ENCODE results near the gene ASB4. TPM values are rescaled to one million over a fixed set of nuclear protein-coding genes. Genes with fewer than 3 reads are reported as not detected.

Gene ASB4
- total RNA-seq, 4 donors from 2014 or later: 0.34 to 1.5 TPM; not detected in 2

GRCh38 chr7:95534796-95535195, 49.1 kb downstream of the ASB4 start:
- intact Hi-C loops (cut with DNase I; ENCODE audit: low total_unique reads): no loop called here
- Histone ChIP-seq H3K9me3 (no peaks in the 10 kb centered on the region), H3K27me3 (no peaks in the 10 kb centered on the region), H3K27ac (no peak overlapping the region), H3K4me3 (no peak overlapping the region), H3K36me3 (no peaks in the 10 kb centered on the region), H3K4me1 (no peaks in the 10 kb centered on the region)
- DNase-seq: no peak
- TF ChIP-seq POLR2A (IDR thresholded peaks at IDR 0.05) (no peak), CTCF (IDR thresholded peaks at IDR 0.05) (no peak)

- Histone ChIP-seq H3K4me1 (no peaks in the 10 kb centered on the region), H3K27me3 (no peaks in the 10 kb centered on the region), H3K9me3 (no peaks in the 10 kb centered on the region), H3K36me3 (no peaks in the 10 kb centered on the region), H3K27ac (no peak overlapping the region), H3K4me3 (no peak overlapping the region)
- DNase-seq: no peak
- TF ChIP-seq POLR2A (IDR thresholded peaks at IDR 0.05) (no peak), CTCF (IDR thresholded peaks at IDR 0.05) (no peak)
- intact Hi-C loops (cut with DNase I; ENCODE audit: low total_unique reads): no loop called here
These were observed 49.9 kb downstream of the ASB4 start for GRCh38 chr7:95535662-95536061.

- TF ChIP-seq CTCF (IDR thresholded peaks at IDR 0.05) (no peak), POLR2A (IDR thresholded peaks at IDR 0.05) (no peak)
- H3K4me1 ChIP-seq: no peaks in the 10 kb centered on the region
- H3K27me3 ChIP-seq: no peaks in the 10 kb centered on the region
- H3K9me3 ChIP-seq: no peaks in the 10 kb centered on the region
- DNase-seq: no peak
- H3K27ac ChIP-seq: no peak overlapping the region
- no peaks in the 10 kb centered on the region for H3K36me3 ChIP-seq
- no peak overlapping the region for H3K4me3 ChIP-seq
- intact Hi-C loops (cut with DNase I; ENCODE audit: low total_unique reads): no loop called here
These were observed 51.0 kb downstream of the ASB4 start for GRCh38 chr7:95536656-95537311.

- no peak for DNase-seq
- H3K27ac ChIP-seq: no peak overlapping the region
- H3K36me3 ChIP-seq: no peaks in the 10 kb centered on the region
- H3K27me3 ChIP-seq: no peaks in the 10 kb centered on the region
- no peaks in the 10 kb centered on the region for H3K4me1 ChIP-seq
- TF ChIP-seq CTCF (IDR thresholded peaks at IDR 0.05): no peak
- TF ChIP-seq POLR2A (IDR thresholded peaks at IDR 0.05): no peak
- no peak overlapping the region for H3K4me3 ChIP-seq
- intact Hi-C loops (cut with DNase I; ENCODE audit: low total_unique reads): no loop called here
- no peaks in the 10 kb centered on the region for H3K9me3 ChIP-seq
These were observed 51.7 kb downstream of the ASB4 start for GRCh38 chr7:95537468-95537867.

- H3K27me3 ChIP-seq: no peaks in the 10 kb centered on the region
- H3K4me1 ChIP-seq: no peaks in the 10 kb centered on the region
- intact Hi-C loops (cut with DNase I; ENCODE audit: low total_unique reads): no loop called here
- H3K4me3 ChIP-seq: no peak overlapping the region
- no peaks in the 10 kb centered on the region for H3K9me3 ChIP-seq
- TF ChIP-seq CTCF (IDR thresholded peaks at IDR 0.05): no peak
- TF ChIP-seq POLR2A (IDR thresholded peaks at IDR 0.05): no peak
- no peaks in the 10 kb centered on the region for H3K36me3 ChIP-seq
- DNase-seq: no peak
- no peak overlapping the region for H3K27ac ChIP-seq
These were observed 53.7 kb downstream of the ASB4 start for GRCh38 chr7:95539426-95539825.

Measured in uterus (tissue), 4 donors.